CD4-positive, CD25-positive, alpha-beta regulatory T cell (primary cell): ENCODE data around the gene ZNF446. TPM values are rescaled to one million over a fixed set of nuclear protein-coding genes. Genes with fewer than 3 reads are reported as not detected.
"Not testable (repeated sequence)": the region's sequence is repeated elsewhere in the genome, so short reads cannot be mapped to it uniquely, and the experiment has no call there.

ENCODE experiments used
- ATAC-seq, 2 donors: fragments of 150-1000 bp; cut with Tn5 transposase; one replicate each; pipeline ENCODE4 v1.10.0; 2021; ENCODE audit warnings: low read depth in 2 of 2, moderate number of reproducible peaks in 2 of 2, moderate library complexity in 1 of 2
- DNase-seq, 3 donors: peaks; one replicate each; pipeline versions ENCODE4 v3.0.0 to v3.0.0-alpha.2; 2012 to 2022; ENCODE audit warnings: mixed read lengths in 1 of 3
- H3K27ac ChIP-seq: one replicate; pipeline ENCODE4 v1.7.0; 2013; ENCODE audit warnings: mild to moderate bottlenecking, low read length; ENCODE audit not compliant: insufficient read depth, poor library complexity, severe bottlenecking
- H3K27me3 ChIP-seq: one replicate; pipeline ENCODE4 v1.7.0; 2013; ENCODE audit warnings: low read length; ENCODE audit not compliant: control insufficient read depth, insufficient read depth
- H3K36me3 ChIP-seq: one replicate; pipeline ENCODE4 v1.7.0; 2013; ENCODE audit warnings: mild to moderate bottlenecking, low read length, moderate library complexity; ENCODE audit not compliant: control insufficient read depth, insufficient read depth
- H3K4me1 ChIP-seq: 2 replicates; pipeline ENCODE4 v1.7.0; 2013; ENCODE audit warnings: mild to moderate bottlenecking, low read length; ENCODE audit not compliant: insufficient read depth, control insufficient read depth, poor library complexity, severe bottlenecking
- H3K4me3 ChIP-seq: one replicate; pipeline ENCODE4 v1.7.0; 2013; ENCODE audit warnings: low read depth, mild to moderate bottlenecking, low read length, moderate library complexity
- H3K9me3 ChIP-seq, 2 experiments: 1 replicate in 1 of 2; 2 replicates in 1 of 2; pipeline ENCODE4 v1.7.0; 2013; ENCODE audit warnings: low read length in 2 of 2, mild to moderate bottlenecking in 1 of 2, moderate library complexity in 1 of 2; ENCODE audit not compliant: control insufficient read depth in 2 of 2
- H3K27ac Mint-ChIP-seq, 3 donors: one replicate each; pipeline ENCODE4 v1.8.0; 2020 to 2022; ENCODE audit warnings: mild to moderate bottlenecking in 3 of 3, mixed read lengths in 3 of 3, moderate library complexity in 2 of 3
- H3K27me3 Mint-ChIP-seq: one replicate; pipeline ENCODE4 v1.8.0; 2022; ENCODE audit warnings: mild to moderate bottlenecking, mixed read lengths
- H3K36me3 Mint-ChIP-seq: one replicate; pipeline ENCODE4 v1.8.0; 2020; ENCODE audit warnings: mixed read lengths
- H3K4me1 Mint-ChIP-seq, 4 donors: one replicate each; pipeline ENCODE4 v1.8.0; 2020 to 2022; ENCODE audit warnings: mixed read lengths in 4 of 4, mild to moderate bottlenecking in 1 of 4
- H3K4me3 Mint-ChIP-seq, 4 donors: one replicate each; pipeline ENCODE4 v1.8.0; 2020 to 2022; ENCODE audit warnings: mild to moderate bottlenecking in 4 of 4, mixed read lengths in 4 of 4, moderate library complexity in 3 of 4
- H3K9me3 Mint-ChIP-seq, 7 donors: one replicate each; pipeline ENCODE4 v1.8.0; 2020 to 2022; ENCODE audit warnings: mixed read lengths in 7 of 7, mild to moderate bottlenecking in 3 of 7, moderate library complexity in 2 of 7
- polyA plus RNA-seq, 4 donors: library from polyadenylated mRNA; unstranded; fragments of 300-500 nt; fragmentation: Illumina TruSeq; gene quantifications; one replicate each; pipeline ENCODE4 v1.2.3, GENCODE V29; 2021
- total RNA-seq: library from RNA; stranded (reverse); gene quantifications from one replicate; pipeline ENCODE4 v1.2.3, GENCODE V29; 2022

ZNF446 gene
- total and polyA plus RNA-seq, 5 donors from 2014 or later = 1.7 to 10.5 (median 4.2) TPM

DNA sequence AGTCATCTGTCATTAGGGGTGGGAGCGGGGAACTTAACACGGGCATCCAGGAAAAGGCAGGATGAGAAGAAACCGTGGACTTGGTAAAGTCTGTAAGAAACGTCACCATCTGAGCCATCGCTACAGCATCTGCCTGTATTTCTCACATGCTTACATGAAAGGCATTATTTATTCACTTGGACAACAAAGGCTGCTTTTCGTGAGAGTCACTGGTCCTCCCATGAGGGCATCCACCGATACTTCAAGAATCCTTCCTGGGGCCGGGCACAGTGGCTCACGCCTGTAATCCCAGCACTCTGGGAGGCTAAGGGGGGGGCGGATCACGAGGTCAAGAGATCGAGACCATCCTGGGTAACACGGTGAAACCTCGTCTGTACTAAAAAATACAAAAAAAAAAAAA lies 16.1 kb downstream of the ZNF446 start:
- no peak for ATAC-seq

GRCh38 chr19:58497634-58498170 lies 21.6 kb downstream of the ZNF446 start:
- ATAC-seq = no peak
- DNase-seq = no peak
- peaks cover 0 to 11% (median 3%) of the 10 kb centered on the region in 7 donors for H3K9me3 Mint-ChIP-seq
- Histone ChIP-seq H3K27me3 (no peaks in the 10 kb centered on the region), H3K36me3 (no peaks in the 10 kb centered on the region), H3K9me3 (no peaks in the 10 kb centered on the region), H3K4me3 (no peak overlapping the region), H3K4me1 (peaks cover 21% of the 10 kb centered on the region), H3K27ac (no peak overlapping the region)
- H3K27me3 Mint-ChIP-seq = no peaks in the 10 kb centered on the region
- H3K27ac Mint-ChIP-seq = peak overlapping the region in 1 of 3 donors; percentile 65
- peak overlapping the region in 3 of 4 donors; percentile 57 to 86 (median 64) for H3K4me3 Mint-ChIP-seq
- H3K4me1 Mint-ChIP-seq = peaks cover 0 to 27% (median 10%) of the 10 kb centered on the region in 4 donors
- H3K36me3 Mint-ChIP-seq = no peaks in the 10 kb centered on the region

More for the DNA sequence above, 16.1 kb downstream of the ZNF446 start:
- no peak for DNase-seq
- H3K9me3 Mint-ChIP-seq = peaks cover 0 to 2% (median 0%) of the 10 kb centered on the region in 7 donors
- Histone ChIP-seq H3K36me3 (no peaks in the 10 kb centered on the region), H3K27ac (no peak overlapping the region), H3K9me3 (no peaks in the 10 kb centered on the region), H3K4me1 (peaks cover 5% of the 10 kb centered on the region), H3K27me3 (no peaks in the 10 kb centered on the region), H3K4me3 (no peak overlapping the region)
- no peak overlapping the region for H3K4me3 Mint-ChIP-seq
- H3K27me3 Mint-ChIP-seq = no peaks in the 10 kb centered on the region
- peak overlapping the region in 1 of 3 donors; percentile 67 for H3K27ac Mint-ChIP-seq
- H3K4me1 Mint-ChIP-seq = peaks cover 0 to 12% (median 6%) of the 10 kb centered on the region in 4 donors
- H3K36me3 Mint-ChIP-seq = no peaks in the 10 kb centered on the region

GRCh38 chr19:58498316-58499020 lies 22.3 kb downstream of the ZNF446 start:
- peak overlapping the region; percentile 85 for H3K27ac ChIP-seq
- Mint-ChIP-seq H3K27me3 (no peaks in the 10 kb centered on the region), H3K4me1 (peaks cover 0 to 27% (median 10%) of the 10 kb centered on the region in 4 donors), H3K36me3 (no peaks in the 10 kb centered on the region), H3K4me3 (peak overlapping the region; percentile 86 to 97 (median 95)), H3K9me3 (peaks cover 0 to 11% (median 3%) of the 10 kb centered on the region in 7 donors), H3K27ac (peak overlapping the region in 2 of 3 donors; percentile 96 to 98)
- H3K4me3 ChIP-seq = peak overlapping the region; percentile 70
- ATAC-seq = no peak
- H3K36me3 ChIP-seq = no peaks in the 10 kb centered on the region
- H3K27me3 ChIP-seq = no peaks in the 10 kb centered on the region
- DNase-seq = no peak
- H3K4me1 ChIP-seq = peaks cover 21% of the 10 kb centered on the region
- H3K9me3 ChIP-seq = no peaks in the 10 kb centered on the region

DNA sequence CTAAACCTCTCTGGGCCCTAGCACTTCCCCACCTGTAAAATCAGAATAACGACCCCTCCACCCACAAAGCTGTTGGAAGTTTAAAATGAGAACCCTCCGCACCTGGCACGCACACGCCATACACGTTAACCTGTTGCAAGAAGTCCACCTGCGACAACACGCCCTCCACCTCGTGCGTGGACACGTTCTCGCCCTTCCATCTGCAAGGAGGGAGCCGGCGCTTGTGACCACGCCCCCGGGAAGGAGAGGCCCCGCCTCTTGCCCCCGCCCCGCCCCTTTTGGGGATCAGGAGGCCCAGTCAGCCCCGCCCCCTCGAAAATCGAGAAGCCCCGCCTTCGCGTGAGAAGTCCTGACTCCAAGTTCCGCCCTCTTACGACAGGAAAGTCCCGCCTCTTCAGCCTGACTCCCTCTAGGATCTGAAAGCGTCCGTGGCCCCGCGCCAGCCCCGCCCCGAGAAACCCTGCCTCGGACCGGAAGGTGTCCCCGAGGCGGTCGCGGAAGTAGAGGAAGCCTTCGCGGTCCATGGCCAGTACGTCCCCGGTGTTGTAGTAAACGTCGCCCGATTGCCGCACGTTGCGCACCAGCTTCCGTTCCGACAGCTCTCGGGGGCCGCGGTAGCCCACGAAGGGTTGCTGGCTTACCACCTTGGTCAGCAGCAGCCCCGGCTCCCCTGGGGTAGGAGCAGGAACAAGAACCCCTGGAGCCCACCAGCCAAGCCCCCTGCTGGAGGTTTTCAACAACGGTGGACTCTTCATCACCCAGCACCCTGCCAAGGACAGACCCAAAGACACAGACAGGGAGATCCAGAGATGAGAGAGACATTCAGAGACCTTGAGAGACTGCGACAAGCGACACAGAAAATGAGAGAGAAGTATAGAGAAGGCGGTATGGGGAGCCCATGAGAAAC lies 23.1 kb downstream of the ZNF446 start:
- peak overlapping the region; percentile 86 to 97 (median 95) for H3K4me3 Mint-ChIP-seq
- H3K36me3 Mint-ChIP-seq = no peaks in the 10 kb centered on the region

GRCh38 chr19:58500242-58500641 lies 24.1 kb downstream of the ZNF446 start:
- Histone ChIP-seq H3K9me3 (no peaks in the 10 kb centered on the region), H3K36me3 (no peaks in the 10 kb centered on the region), H3K4me1 (peaks cover 21% of the 10 kb centered on the region), H3K27ac (peak overlapping the region; percentile 85), H3K4me3 (no peak overlapping the region), H3K27me3 (no peaks in the 10 kb centered on the region)
- ATAC-seq = no peak
- H3K9me3 Mint-ChIP-seq = peaks cover 0 to 11% (median 3%) of the 10 kb centered on the region in 7 donors
- peaks cover 0 to 27% (median 10%) of the 10 kb centered on the region in 4 donors for H3K4me1 Mint-ChIP-seq
- DNase-seq = no peak
- H3K4me3 Mint-ChIP-seq = peak overlapping the region in 3 of 4 donors; percentile 33 to 86 (median 47)
- no peaks in the 10 kb centered on the region for H3K27me3 Mint-ChIP-seq
- no peaks in the 10 kb centered on the region for H3K36me3 Mint-ChIP-seq
- peak overlapping the region in 2 of 3 donors; percentile 96 to 98 for H3K27ac Mint-ChIP-seq

More for the DNA sequence above, 23.1 kb downstream of the ZNF446 start:
- Mint-ChIP-seq H3K27me3 (no peaks in the 10 kb centered on the region), H3K27ac (peak overlapping the region; percentile 95 to 98 (median 96)), H3K4me1 (peaks cover 0 to 27% (median 10%) of the 10 kb centered on the region in 4 donors), H3K9me3 (peaks cover 0 to 11% (median 3%) of the 10 kb centered on the region in 7 donors)
- Histone ChIP-seq H3K9me3 (no peaks in the 10 kb centered on the region), H3K27ac (peak overlapping the region; percentile 85), H3K36me3 (no peaks in the 10 kb centered on the region), H3K27me3 (no peaks in the 10 kb centered on the region), H3K4me1 (peaks cover 21% of the 10 kb centered on the region), H3K4me3 (peak overlapping the region; percentile 70)
- peak; percentile 86 to 97 (median 91) for DNase-seq
- peak; percentile 91 to 92 for ATAC-seq

GRCh38 chr19:58507602-58508223 lies 31.6 kb downstream of the ZNF446 start:
- H3K27ac Mint-ChIP-seq, H3K4me1 ChIP-seq, H3K36me3 ChIP-seq, H3K36me3 Mint-ChIP-seq, H3K9me3 ChIP-seq, DNase-seq, H3K27ac ChIP-seq, ATAC-seq, H3K4me1 Mint-ChIP-seq, H3K4me3 Mint-ChIP-seq, H3K4me3 ChIP-seq, H3K27me3 Mint-ChIP-seq, H3K27me3 ChIP-seq: not testable (repeated sequence)
- peaks cover 0 to 11% (median 3%) of the 10 kb centered on the region in 7 donors for H3K9me3 Mint-ChIP-seq

GRCh38 chr19:58509731-58510083 lies 33.6 kb downstream of the ZNF446 start:
- Histone ChIP-seq H3K27ac (no peak overlapping the region), H3K9me3 (peaks cover 2 to 5% of the 10 kb centered on the region in 2 experiments), H3K4me3 (no peak overlapping the region), H3K4me1 (peaks cover 13% of the 10 kb centered on the region), H3K27me3 (no peaks in the 10 kb centered on the region), H3K36me3 (no peaks in the 10 kb centered on the region)
- Mint-ChIP-seq H3K36me3 (peaks cover 4% of the 10 kb centered on the region), H3K4me1 (peaks cover 0 to 11% (median under 1%) of the 10 kb centered on the region in 4 donors), H3K4me3 (peak overlapping the region in 1 of 4 donors; percentile 35), H3K27me3 (no peaks in the 10 kb centered on the region), H3K9me3 (peaks cover 0 to 9% (median 2%) of the 10 kb centered on the region in 7 donors), H3K27ac (no peak overlapping the region)
- DNase-seq (no peak), ATAC-seq (no peak)
